ENCODE measurements around the gene DLG2. TPM values are rescaled to one million over a fixed set of nuclear protein-coding genes. Genes with fewer than 3 reads are reported as not detected.
"Not testable (repeated sequence)": the region's sequence is repeated elsewhere in the genome, so short reads cannot be mapped to it uniquely, and the experiment has no call there.

Gene DLG2
- total RNA-seq, 1 donor from 2014 or later, result 5.9 TPM

DNA sequence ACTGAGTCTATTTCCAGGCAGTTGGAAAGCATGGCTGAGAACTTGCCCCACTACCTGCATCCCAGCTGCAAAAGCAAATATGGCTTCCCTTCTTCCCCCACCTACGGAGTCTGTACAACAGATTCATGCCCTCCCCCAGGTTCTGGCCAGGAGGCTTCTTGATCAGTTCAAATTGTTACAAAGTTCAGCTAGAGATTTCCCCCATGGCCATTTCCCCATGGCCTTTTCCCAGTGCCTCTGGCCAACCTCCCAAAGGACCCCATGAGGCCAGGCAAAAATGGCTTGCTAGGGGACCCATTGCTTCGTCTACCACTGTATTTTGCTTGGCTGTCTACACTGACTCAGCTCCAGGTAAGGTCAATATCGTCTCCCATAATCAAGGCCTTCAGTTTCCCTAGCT lies 203.3 kb downstream of the DLG2 start:
- H3K36me3 Mint-ChIP-seq, result no peaks in the 10 kb centered on the region
- H3K9me3 Mint-ChIP-seq, result no peaks in the 10 kb centered on the region
- no peak for DNase-seq (ENCODE audit: extremely low spot score, unreplicated experiment)
- no peak overlapping the region for H3K4me3 Mint-ChIP-seq
- H3K4me1 Mint-ChIP-seq (ENCODE audit: unreplicated experiment), result no peaks in the 10 kb centered on the region
- H3K27ac Mint-ChIP-seq, result no peak overlapping the region
- TF ChIP-seq, protein P1, sequence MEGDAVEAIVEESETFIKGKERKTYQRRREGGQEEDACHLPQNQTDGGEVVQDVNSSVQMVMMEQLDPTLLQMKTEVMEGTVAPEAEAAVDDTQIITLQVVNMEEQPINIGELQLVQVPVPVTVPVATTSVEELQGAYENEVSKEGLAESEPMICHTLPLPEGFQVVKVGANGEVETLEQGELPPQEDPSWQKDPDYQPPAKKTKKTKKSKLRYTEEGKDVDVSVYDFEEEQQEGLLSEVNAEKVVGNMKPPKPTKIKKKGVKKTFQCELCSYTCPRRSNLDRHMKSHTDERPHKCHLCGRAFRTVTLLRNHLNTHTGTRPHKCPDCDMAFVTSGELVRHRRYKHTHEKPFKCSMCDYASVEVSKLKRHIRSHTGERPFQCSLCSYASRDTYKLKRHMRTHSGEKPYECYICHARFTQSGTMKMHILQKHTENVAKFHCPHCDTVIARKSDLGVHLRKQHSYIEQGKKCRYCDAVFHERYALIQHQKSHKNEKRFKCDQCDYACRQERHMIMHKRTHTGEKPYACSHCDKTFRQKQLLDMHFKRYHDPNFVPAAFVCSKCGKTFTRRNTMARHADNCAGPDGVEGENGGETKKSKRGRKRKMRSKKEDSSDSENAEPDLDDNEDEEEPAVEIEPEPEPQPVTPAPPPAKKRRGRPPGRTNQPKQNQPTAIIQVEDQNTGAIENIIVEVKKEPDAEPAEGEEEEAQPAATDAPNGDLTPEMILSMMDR (conservative IDR thresholded peaks at IDR 0.05), result no peak
- H3K27me3 Mint-ChIP-seq, result no peaks in the 10 kb centered on the region

GRCh38 chr11:85423316-85423715 lies 203.8 kb downstream of the DLG2 start:
- TF ChIP-seq, protein P1 (conservative IDR thresholded peaks at IDR 0.05), result no peak
- Mint-ChIP-seq H3K36me3 (no peaks in the 10 kb centered on the region), H3K4me1 (ENCODE audit: unreplicated experiment) (no peaks in the 10 kb centered on the region), H3K9me3 (peaks cover 5% of the 10 kb centered on the region), H3K4me3 (no peak overlapping the region), H3K27me3 (no peaks in the 10 kb centered on the region), H3K27ac (no peak overlapping the region)
- no peak for DNase-seq (ENCODE audit: extremely low spot score, unreplicated experiment)

DNA sequence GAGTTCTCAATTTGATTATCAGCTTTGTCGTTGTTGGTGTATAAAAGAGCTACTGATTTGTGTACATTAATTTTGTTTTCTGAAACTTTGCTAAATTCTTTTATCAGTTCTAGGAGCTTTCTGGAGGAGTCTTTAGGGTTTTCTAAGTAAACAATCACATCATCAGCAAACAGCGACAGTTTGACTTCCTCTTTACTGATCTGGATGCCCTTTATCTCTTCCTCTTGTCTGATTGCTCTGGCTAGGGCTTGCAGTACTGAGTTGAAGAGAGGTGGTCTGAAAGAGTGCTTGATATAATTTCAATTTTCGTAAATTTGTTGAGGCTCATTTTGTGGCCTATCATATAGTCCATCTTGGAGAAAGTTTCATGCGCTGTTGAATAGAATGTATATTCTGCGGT lies 213.0 kb downstream of the DLG2 start:
- Mint-ChIP-seq H3K27ac (no peak overlapping the region), H3K4me1 (ENCODE audit: unreplicated experiment) (no peaks in the 10 kb centered on the region), H3K36me3 (no peaks in the 10 kb centered on the region), H3K27me3 (no peaks in the 10 kb centered on the region), H3K9me3 (peaks cover 11% of the 10 kb centered on the region), H3K4me3 (no peak overlapping the region)
- TF ChIP-seq, protein P1 (conservative IDR thresholded peaks at IDR 0.05), result no peak
- DNase-seq (ENCODE audit: extremely low spot score, unreplicated experiment), result no peak

- DNase-seq (ENCODE audit: extremely low spot score, unreplicated experiment), result no peak
- no peak overlapping the region for H3K27ac Mint-ChIP-seq
- H3K27me3 Mint-ChIP-seq, result no peaks in the 10 kb centered on the region
- no peak overlapping the region for H3K4me3 Mint-ChIP-seq
- H3K4me1 Mint-ChIP-seq (ENCODE audit: unreplicated experiment), result no peaks in the 10 kb centered on the region
- H3K36me3 Mint-ChIP-seq, result no peaks in the 10 kb centered on the region
- TF ChIP-seq, protein P1 (conservative IDR thresholded peaks at IDR 0.05), result no peak
- H3K9me3 Mint-ChIP-seq, result no peaks in the 10 kb centered on the region
Measured at GRCh38 chr11:85407648-85408047, 219.5 kb downstream of the DLG2 start.

- Mint-ChIP-seq H3K27me3 (no peaks in the 10 kb centered on the region), H3K4me3 (no peak overlapping the region), H3K36me3 (no peaks in the 10 kb centered on the region), H3K4me1 (ENCODE audit: unreplicated experiment) (no peaks in the 10 kb centered on the region), H3K9me3 (no peaks in the 10 kb centered on the region), H3K27ac (no peak overlapping the region)
- TF ChIP-seq, protein P1 (conservative IDR thresholded peaks at IDR 0.05), result no peak
- no peak for DNase-seq (ENCODE audit: extremely low spot score, unreplicated experiment)
Measured at GRCh38 chr11:85406841-85407240, 220.3 kb downstream of the DLG2 start.

GRCh38 chr11:85406316-85406715 lies 220.8 kb downstream of the DLG2 start:
- Mint-ChIP-seq H3K36me3 (no peaks in the 10 kb centered on the region), H3K27me3 (no peaks in the 10 kb centered on the region), H3K9me3 (no peaks in the 10 kb centered on the region), H3K27ac (no peak overlapping the region), H3K4me1 (ENCODE audit: unreplicated experiment) (no peaks in the 10 kb centered on the region), H3K4me3 (no peak overlapping the region)
- DNase-seq (ENCODE audit: extremely low spot score, unreplicated experiment), result no peak
- TF ChIP-seq, protein P1 (conservative IDR thresholded peaks at IDR 0.05), result no peak

DNA sequence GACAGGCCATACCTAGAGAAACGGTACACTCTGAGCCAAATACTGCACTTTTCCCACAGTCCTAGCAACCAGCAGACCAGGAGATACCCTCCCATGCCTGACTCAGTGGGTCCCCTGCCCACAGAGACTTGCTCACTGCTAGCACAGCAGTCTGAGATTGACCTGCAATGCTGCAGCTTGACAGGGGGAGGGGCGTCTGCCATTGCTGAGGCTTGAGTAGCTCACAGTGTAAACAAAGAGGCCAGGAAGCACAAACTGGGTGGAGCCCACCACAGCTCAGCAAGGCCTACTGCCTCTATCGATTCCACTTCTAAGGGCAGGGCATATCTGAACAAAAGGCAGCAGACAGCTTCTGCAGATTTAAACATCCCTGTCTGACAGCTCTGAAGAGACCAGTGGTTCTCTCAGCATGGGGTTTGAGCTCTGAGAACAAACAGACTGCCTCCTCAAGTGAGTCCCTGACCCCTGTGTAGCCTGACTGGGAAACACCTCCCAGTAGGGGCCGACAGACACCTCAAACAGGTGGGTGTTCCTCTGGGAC lies 231.6 kb downstream of the DLG2 start:
- H3K27ac Mint-ChIP-seq; H3K9me3 Mint-ChIP-seq; H3K27me3 Mint-ChIP-seq; H3K36me3 Mint-ChIP-seq; H3K4me1 Mint-ChIP-seq (ENCODE audit: unreplicated experiment); H3K4me3 Mint-ChIP-seq; DNase-seq (ENCODE audit: extremely low spot score, unreplicated experiment): not testable (repeated sequence)
